Superior temporal gyrus (tissue), 1 donor: ENCODE results near the gene WTIP.
"Not testable (repeated sequence)": the region's sequence is repeated elsewhere in the genome, so short reads cannot be mapped to it uniquely, and the experiment has no call there.

ENCODE experiments used
- DNase-seq: peaks from one replicate; pipeline ENCODE4 v3.0.0-alpha.2; 2016; ENCODE audit errors: extremely low spot score

WTIP gene

GRCh38 chr19:34478496-34478895 is 3.1 kb upstream of the WTIP start:
- DNase-seq, result not testable (repeated sequence)

GRCh38 chr19:34479396-34479795 is 2.2 kb upstream of the WTIP start:
- no peak for DNase-seq

- no peak for DNase-seq
These were observed 1.1 kb upstream of the WTIP start for GRCh38 chr19:34480491-34480890.

- no peak for DNase-seq
These were observed 362 bp downstream of the WTIP start for GRCh38 chr19:34481861-34482379.

- no peak for DNase-seq
These were observed 1.1 kb downstream of the WTIP start for GRCh38 chr19:34482380-34483250.

GRCh38 chr19:34484328-34484727 is 2.8 kb downstream of the WTIP start:
- DNase-seq, result no peak

GRCh38 chr19:34485831-34486230 is 4.3 kb downstream of the WTIP start:
- no peak for DNase-seq

- no peak for DNase-seq
These were observed 6.1 kb downstream of the WTIP start for GRCh38 chr19:34487651-34488051.

GRCh38 chr19:34489175-34489574 is 7.6 kb downstream of the WTIP start:
- DNase-seq, result no peak

- DNase-seq, result no peak
These were observed 8.7 kb downstream of the WTIP start for GRCh38 chr19:34490141-34490766.

- DNase-seq, result no peak
These were observed 11.6 kb downstream of the WTIP start for GRCh38 chr19:34493038-34493648.

- DNase-seq, result no peak
These were observed 12.1 kb downstream of the WTIP start for GRCh38 chr19:34493649-34494044.

- DNase-seq, result no peak
These were observed 13.0 kb downstream of the WTIP start for GRCh38 chr19:34494601-34495000.

- no peak for DNase-seq
These were observed 13.9 kb downstream of the WTIP start for GRCh38 chr19:34495416-34495815.

- DNase-seq, result no peak
These were observed 15.7 kb downstream of the WTIP start for GRCh38 chr19:34497112-34497805.

GRCh38 chr19:34499155-34499834 is 17.7 kb downstream of the WTIP start:
- no peak for DNase-seq

- no peak for DNase-seq
These were observed 19.1 kb downstream of the WTIP start for GRCh38 chr19:34500656-34501120.

GRCh38 chr19:34501339-34502320 is 20.1 kb downstream of the WTIP start:
- peak; percentile 89 for DNase-seq

GRCh38 chr19:34502582-34503411 is 21.2 kb downstream of the WTIP start:
- DNase-seq, result no peak
